ENCODE data around the gene NARS2.

DNA sequence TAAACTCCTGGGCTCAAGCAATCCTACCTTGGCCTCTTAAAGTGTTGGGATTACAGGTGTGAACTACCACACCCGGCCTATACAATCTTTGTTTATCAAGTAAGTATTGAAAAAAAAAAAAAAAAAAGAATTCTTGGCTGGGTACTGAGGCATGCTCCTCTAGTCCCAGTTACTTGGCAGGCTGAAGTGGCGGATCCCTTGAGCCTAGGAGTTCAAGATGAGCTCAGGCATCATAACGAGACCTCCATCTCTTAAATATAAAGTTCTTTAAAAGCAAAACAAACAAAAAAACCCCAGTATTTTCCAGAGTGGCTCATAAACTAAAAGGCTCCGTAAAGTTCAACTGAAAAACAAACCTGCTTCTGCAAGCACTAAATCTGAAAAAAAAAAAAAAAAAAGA is 106.7 kb downstream of the NARS2 start:
- TF ChIP-seq POLR2A (IDR thresholded peaks at IDR 0.05), result no peak
- TF ChIP-seq POLR2AphosphoS5 (IDR thresholded peaks at IDR 0.05), result no peak
- TF ChIP-seq, protein P1, sequence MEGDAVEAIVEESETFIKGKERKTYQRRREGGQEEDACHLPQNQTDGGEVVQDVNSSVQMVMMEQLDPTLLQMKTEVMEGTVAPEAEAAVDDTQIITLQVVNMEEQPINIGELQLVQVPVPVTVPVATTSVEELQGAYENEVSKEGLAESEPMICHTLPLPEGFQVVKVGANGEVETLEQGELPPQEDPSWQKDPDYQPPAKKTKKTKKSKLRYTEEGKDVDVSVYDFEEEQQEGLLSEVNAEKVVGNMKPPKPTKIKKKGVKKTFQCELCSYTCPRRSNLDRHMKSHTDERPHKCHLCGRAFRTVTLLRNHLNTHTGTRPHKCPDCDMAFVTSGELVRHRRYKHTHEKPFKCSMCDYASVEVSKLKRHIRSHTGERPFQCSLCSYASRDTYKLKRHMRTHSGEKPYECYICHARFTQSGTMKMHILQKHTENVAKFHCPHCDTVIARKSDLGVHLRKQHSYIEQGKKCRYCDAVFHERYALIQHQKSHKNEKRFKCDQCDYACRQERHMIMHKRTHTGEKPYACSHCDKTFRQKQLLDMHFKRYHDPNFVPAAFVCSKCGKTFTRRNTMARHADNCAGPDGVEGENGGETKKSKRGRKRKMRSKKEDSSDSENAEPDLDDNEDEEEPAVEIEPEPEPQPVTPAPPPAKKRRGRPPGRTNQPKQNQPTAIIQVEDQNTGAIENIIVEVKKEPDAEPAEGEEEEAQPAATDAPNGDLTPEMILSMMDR (IDR thresholded peaks at IDR 0.05), result no peak

Measured in breast epithelium (tissue), 3 donors.